Chondrocyte (in vitro differentiated cells): Measurements from ENCODE around the gene STIM1. TPM values are rescaled to one million over a fixed set of nuclear protein-coding genes. Genes with fewer than 3 reads are reported as not detected.
"Not testable (repeated sequence)": the region's sequence is repeated elsewhere in the genome, so short reads cannot be mapped to it uniquely, and the experiment has no call there.

Source experiments
- DNase-seq: peaks from one replicate; pipeline ENCODE4 v3.0.0; 2021; ENCODE audit warnings: mixed read lengths, low spot score
- H3K27ac Mint-ChIP-seq: one replicate; pipeline ENCODE4 v1.8.0; 2021; ENCODE audit warnings: mild to moderate bottlenecking, moderate library complexity, mixed read lengths; ENCODE audit not compliant: unreplicated experiment
- H3K27me3 Mint-ChIP-seq: 2 replicates; pipeline ENCODE4 v1.8.0; 2021; ENCODE audit warnings: low read depth, mixed read lengths
- H3K36me3 Mint-ChIP-seq: 2 replicates; pipeline ENCODE4 v1.8.0; 2021; ENCODE audit warnings: low read depth, mixed read lengths
- H3K4me1 Mint-ChIP-seq: 2 replicates; pipeline ENCODE4 v1.8.0; 2021; ENCODE audit warnings: low read depth, mild to moderate bottlenecking, mixed read lengths
- H3K4me3 Mint-ChIP-seq: one replicate; pipeline ENCODE4 v1.8.0; 2021; ENCODE audit warnings: mild to moderate bottlenecking, moderate library complexity, mixed read lengths; ENCODE audit not compliant: unreplicated experiment
- H3K9me3 Mint-ChIP-seq: 2 replicates; pipeline ENCODE4 v1.8.0; 2021; ENCODE audit warnings: low read depth, mixed read lengths
- CTCF ChIP-seq: fragments of 200-600 bp; sonication (generic); IDR thresholded peaks from 2 replicates; pipeline ENCODE4 v1.5.0; 2021; ENCODE audit warnings: antibody characterized with exemption, mild to moderate bottlenecking, moderate library complexity
- total RNA-seq: library from RNA; stranded (reverse); gene quantifications from 3 replicates; pipeline ENCODE4 v1.2.1, GENCODE V29; 2021

The STIM1 gene
- total RNA-seq, 1 donor from 2014 or later: 50.7 TPM

GRCh38 chr11:3856856-3857553 lies 1.5 kb downstream of the STIM1 start:
- Mint-ChIP-seq H3K27me3 (no peaks in the 10 kb centered on the region), H3K4me1 (peaks cover 55% of the 10 kb centered on the region), H3K27ac (no peak overlapping the region)

GRCh38 chr11:3857628-3858027 lies 2.2 kb downstream of the STIM1 start:
- Mint-ChIP-seq H3K27ac (no peak overlapping the region), H3K9me3 (no peaks in the 10 kb centered on the region), H3K36me3 (no peaks in the 10 kb centered on the region), H3K4me1 (peaks cover 58% of the 10 kb centered on the region), H3K4me3 (no peak overlapping the region), H3K27me3 (no peaks in the 10 kb centered on the region)
- DNase-seq: no peak
- TF ChIP-seq CTCF: no peak

More at GRCh38 chr11:3856856-3857553, 1.5 kb downstream of the STIM1 start:
- Mint-ChIP-seq H3K36me3 (no peaks in the 10 kb centered on the region), H3K4me3 (peak overlapping the region; percentile 97), H3K9me3 (no peaks in the 10 kb centered on the region)
- TF ChIP-seq CTCF: no peak
- DNase-seq: no peak

- H3K27ac Mint-ChIP-seq: no peak overlapping the region
- DNase-seq: no peak
- H3K36me3 Mint-ChIP-seq: no peaks in the 10 kb centered on the region
- H3K4me3 Mint-ChIP-seq: no peak overlapping the region
- no peaks in the 10 kb centered on the region for H3K27me3 Mint-ChIP-seq
- H3K9me3 Mint-ChIP-seq: no peaks in the 10 kb centered on the region
- peaks cover 56% of the 10 kb centered on the region for H3K4me1 Mint-ChIP-seq
- no peak for TF ChIP-seq CTCF
Measured at GRCh38 chr11:3859373-3859881, 4.0 kb downstream of the STIM1 start.

DNA sequence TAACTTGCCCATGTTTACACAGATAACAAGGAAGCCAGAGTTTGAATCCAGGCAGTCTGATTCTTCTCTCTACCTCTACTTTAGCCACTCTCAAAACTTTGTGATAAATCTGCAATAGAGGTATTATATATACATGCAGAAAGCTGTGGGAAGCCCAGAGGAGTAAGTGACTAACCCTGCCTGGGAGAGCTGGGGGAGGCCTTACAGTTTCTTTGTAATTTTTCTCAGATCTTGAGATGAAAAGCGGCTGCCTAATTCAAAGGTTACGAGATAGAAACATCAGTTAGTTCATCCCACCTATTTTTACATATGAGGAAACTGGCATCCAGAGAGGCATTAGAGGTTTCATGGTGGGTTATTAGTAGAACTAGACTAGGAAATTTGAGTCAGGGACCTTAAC lies 4.9 kb downstream of the STIM1 start:
- DNase-seq: no peak
- Mint-ChIP-seq H3K27ac (no peak overlapping the region), H3K27me3 (no peaks in the 10 kb centered on the region), H3K9me3 (no peaks in the 10 kb centered on the region), H3K36me3 (no peaks in the 10 kb centered on the region), H3K4me1 (peaks cover 54% of the 10 kb centered on the region), H3K4me3 (no peak overlapping the region)
- no peak for TF ChIP-seq CTCF

- peaks cover 60% of the 10 kb centered on the region for H3K4me1 Mint-ChIP-seq
- H3K4me3 Mint-ChIP-seq, H3K27ac Mint-ChIP-seq: not testable (repeated sequence)
Measured at GRCh38 chr11:3860898-3861393, 5.5 kb downstream of the STIM1 start.

GRCh38 chr11:3861683-3862082 lies 6.2 kb downstream of the STIM1 start:
- H3K36me3 Mint-ChIP-seq: no peaks in the 10 kb centered on the region
- DNase-seq: no peak
- no peak overlapping the region for H3K27ac Mint-ChIP-seq
- no peak overlapping the region for H3K4me3 Mint-ChIP-seq
- H3K27me3 Mint-ChIP-seq: no peaks in the 10 kb centered on the region
- no peak for TF ChIP-seq CTCF
- peaks cover 59% of the 10 kb centered on the region for H3K4me1 Mint-ChIP-seq
- H3K9me3 Mint-ChIP-seq: no peaks in the 10 kb centered on the region

More at GRCh38 chr11:3860898-3861393, 5.5 kb downstream of the STIM1 start:
- H3K9me3 Mint-ChIP-seq, H3K36me3 Mint-ChIP-seq, DNase-seq, H3K27me3 Mint-ChIP-seq: not testable (repeated sequence)
